ENCODE measurements around the gene NLE1. TPM values are rescaled to one million over a fixed set of nuclear protein-coding genes. Genes with fewer than 3 reads are reported as not detected.

Gene NLE1
- total and polyA plus RNA-seq, 8 donors: 8.7 to 23.0 (median 19.8) TPM

DNA sequence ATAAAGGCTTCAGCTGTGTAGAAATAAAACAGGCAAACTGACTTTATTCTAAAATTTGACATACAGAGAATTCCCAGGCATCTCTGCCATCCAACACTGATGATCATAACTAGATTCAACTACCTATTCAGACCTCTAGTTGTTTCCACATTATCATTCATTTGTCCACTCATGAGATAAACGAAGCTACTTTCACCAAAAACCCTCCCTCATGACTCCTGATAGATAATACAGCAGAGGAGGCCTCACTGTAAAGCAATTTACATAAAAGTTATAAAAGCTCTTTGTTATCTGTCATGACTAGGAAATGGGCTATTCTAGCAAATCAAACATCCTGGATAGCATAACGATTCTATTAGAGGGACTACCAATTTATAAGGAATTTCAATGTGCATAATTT is 59.0 kb downstream of the NLE1 start:
- intact Hi-C loops (cut with DNase I): loop anchor here in 1 of 2 donors (10.0 kb wide), 1 partner anchor 78 kb away; no protein-coding TSS in a partner anchor
- Histone ChIP-seq H3K4me3 (no peak overlapping the region), H3K9me3 (no peaks in the 10 kb centered on the region), H3K27ac (no peak overlapping the region), H3K27me3 (no peaks in the 10 kb centered on the region), H3K4me1 (peaks cover 6 to 74% of the 10 kb centered on the region in 2 donors), H3K36me3 (no peaks in the 10 kb centered on the region)
- ATAC-seq: no peak
- TF ChIP-seq CTCF (IDR thresholded peaks at IDR 0.05): no peak
- DNase-seq: no peak

GRCh38 chr17:35082073-35082657 is 59.9 kb downstream of the NLE1 start:
- Histone ChIP-seq H3K36me3 (no peaks in the 10 kb centered on the region), H3K4me3 (no peak overlapping the region), H3K27ac (peak overlapping the region in 1 of 2 donors; percentile 43), H3K4me1 (peaks cover 6 to 65% of the 10 kb centered on the region in 2 donors), H3K27me3 (no peaks in the 10 kb centered on the region), H3K9me3 (no peaks in the 10 kb centered on the region)
- ATAC-seq (peak; percentile 33), DNase-seq (no peak)
- intact Hi-C loops (cut with DNase I): loop anchor here in 1 of 2 donors (10.0 kb wide), 1 partner anchor 77 kb away; no protein-coding TSS in a partner anchor
- TF ChIP-seq CTCF (IDR thresholded peaks at IDR 0.05): no peak

- ATAC-seq (no peak), DNase-seq (no peak)
- no peak for TF ChIP-seq CTCF (IDR thresholded peaks at IDR 0.05)
- Histone ChIP-seq H3K36me3 (no peaks in the 10 kb centered on the region), H3K9me3 (no peaks in the 10 kb centered on the region), H3K4me1 (peaks cover 6 to 59% of the 10 kb centered on the region in 2 donors), H3K4me3 (no peak overlapping the region), H3K27ac (no peak overlapping the region), H3K27me3 (no peaks in the 10 kb centered on the region)
- intact Hi-C loops (cut with DNase I): loop anchor here in 1 of 2 donors (10.0 kb wide), 1 partner anchor 77 kb away; no protein-coding TSS in a partner anchor
Measured at GRCh38 chr17:35081638-35082037, 60.5 kb downstream of the NLE1 start.

- Histone ChIP-seq H3K4me3 (no peak overlapping the region), H3K27me3 (no peaks in the 10 kb centered on the region), H3K9me3 (no peaks in the 10 kb centered on the region), H3K36me3 (no peaks in the 10 kb centered on the region), H3K27ac (no peak overlapping the region), H3K4me1 (peaks cover 6 to 59% of the 10 kb centered on the region in 2 donors)
- no peak for DNase-seq
- ATAC-seq: no peak
- no peak for TF ChIP-seq CTCF (IDR thresholded peaks at IDR 0.05)
- intact Hi-C loops (cut with DNase I): loop anchor here in 1 of 2 donors (10.0 kb wide), 1 partner anchor 76 kb away; no protein-coding TSS in a partner anchor
Measured at GRCh38 chr17:35080536-35080935, 61.6 kb downstream of the NLE1 start.

DNA sequence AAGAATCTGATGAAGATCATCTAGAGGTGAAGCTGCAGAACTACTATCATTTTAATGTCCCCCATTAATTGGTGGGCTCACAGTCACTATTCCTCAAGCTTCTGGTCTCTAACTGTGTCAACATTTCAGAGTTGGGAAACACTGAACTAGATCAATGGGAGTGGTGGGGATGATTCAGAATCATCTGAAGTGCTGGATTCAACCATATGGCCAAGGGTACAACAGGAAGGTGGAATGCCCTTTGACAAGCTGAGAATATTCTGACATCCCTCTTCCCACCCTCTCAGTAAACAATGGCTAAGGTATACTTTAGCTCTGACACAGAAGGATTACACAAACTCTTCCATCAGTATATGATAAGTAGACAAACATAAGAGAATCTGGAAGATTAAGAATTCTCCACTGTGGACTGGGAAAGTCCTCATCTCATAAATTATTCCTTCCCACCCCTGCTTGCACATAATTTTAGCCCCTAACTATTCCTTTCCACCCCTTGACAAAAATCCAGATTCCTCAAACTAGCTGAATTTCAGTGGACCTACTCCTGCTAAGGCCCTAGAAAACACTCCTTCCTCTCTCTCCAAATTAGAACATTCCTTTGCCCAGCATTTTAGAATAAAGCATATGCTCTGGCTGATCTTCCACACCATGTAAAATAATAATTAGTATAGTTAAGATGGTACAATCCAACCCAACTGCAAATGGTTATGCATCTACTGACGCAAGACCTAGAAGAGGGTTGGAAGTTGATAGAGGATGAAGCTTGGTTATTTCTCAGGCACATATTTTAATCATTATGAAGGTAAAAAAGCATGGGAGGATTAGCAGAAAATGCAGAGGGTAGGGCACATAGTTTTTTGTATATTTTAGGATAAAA is 62.3 kb downstream of the NLE1 start:
- intact Hi-C loops (cut with DNase I): loop anchor here in 1 of 2 donors (10.0 kb wide), 1 partner anchor 75 kb away; no protein-coding TSS in a partner anchor
- Histone ChIP-seq H3K9me3 (no peaks in the 10 kb centered on the region), H3K36me3 (no peaks in the 10 kb centered on the region), H3K27ac (no peak overlapping the region), H3K4me3 (no peak overlapping the region), H3K27me3 (no peaks in the 10 kb centered on the region), H3K4me1 (peaks cover 6 to 59% of the 10 kb centered on the region in 2 donors)
- ATAC-seq (no peak), DNase-seq (no peak)
- no peak for TF ChIP-seq CTCF (IDR thresholded peaks at IDR 0.05)

Measured in left lung (tissue), 10 donors.